ENCODE data around the gene GK. TPM values are rescaled to one million over a fixed set of nuclear protein-coding genes. Genes with fewer than 3 reads are reported as not detected.
"Not testable (repeated sequence)": the region's sequence is repeated elsewhere in the genome, so short reads cannot be mapped to it uniquely, and the experiment has no call there.

GK gene
- total RNA-seq, 1 experiment from 2014 or later, result 1.7 TPM

- in situ Hi-C loops (cut with HindIII; ENCODE audit: low pct_unique_long_range_greater_than_20kb, low sequenced_read_pairs) (no loop called here), intact Hi-C loops (cut with micrococcal nuclease; ENCODE audit: unreplicated experiment) (no loop called here)
- no peaks in the 10 kb centered on the region for H3K36me3 ChIP-seq (ENCODE audit: control insufficient read depth, insufficient read depth, low read length)
- TF ChIP-seq REST (IDR thresholded peaks at IDR 0.05; ENCODE audit: insufficient read depth in 1 of 2, low read depth in 2 of 2, low read length in 1 of 2) (no peak), CTCF (IDR thresholded peaks at IDR 0.05) (no peak), SIN3A (IDR thresholded peaks at IDR 0.05; ENCODE audit: borderline replicate concordance, insufficient read depth, low read depth, low read length) (no peak), POLR2AphosphoS5 (IDR thresholded peaks at IDR 0.05; ENCODE audit: low read depth, low read length) (no peak), TCF7L2 (IDR thresholded peaks at IDR 0.05; ENCODE audit: low read depth, low read length) (no peak)
- no peaks in the 10 kb centered on the region for H3K9me3 ChIP-seq (ENCODE audit: control insufficient read depth, insufficient read depth, low read depth, low read length)
- ChIA-PET POLR2A (no interaction called here), CTCF (no interaction called here)
- H3K4me3 ChIP-seq (ENCODE audit: low read depth in 2 of 2, low read length in 2 of 2), result no peak overlapping the region
- no peak overlapping the region for H3K27ac ChIP-seq (ENCODE audit: low read length)
- ATAC-seq (no peak), DNase-seq (ENCODE audit: low read depth, low spot score) (no peak)
- no peaks in the 10 kb centered on the region for H3K4me1 ChIP-seq (ENCODE audit: control insufficient read depth, insufficient read depth, low read length)
- H3K27me3 ChIP-seq (ENCODE audit: control insufficient read depth, insufficient read depth, low read length), result no peaks in the 10 kb centered on the region
- no TSS peak for BruUV-seq (replicated peaks)
Observed at GRCh38 chrX:30751497-30751896, 98.3 kb downstream of the GK start.

- ChIA-PET POLR2A (no interaction called here), CTCF (no interaction called here)
- BruUV-seq (replicated peaks), result no TSS peak
- ATAC-seq, result no peak
- in situ Hi-C loops (cut with HindIII; ENCODE audit: low pct_unique_long_range_greater_than_20kb, low sequenced_read_pairs), result no loop called here
- TF ChIP-seq SIN3A (IDR thresholded peaks at IDR 0.05; ENCODE audit: borderline replicate concordance, insufficient read depth, low read depth, low read length) (no peak), TCF7L2 (IDR thresholded peaks at IDR 0.05; ENCODE audit: low read depth, low read length) (no peak), POLR2AphosphoS5 (IDR thresholded peaks at IDR 0.05; ENCODE audit: low read depth, low read length) (no peak), REST (IDR thresholded peaks at IDR 0.05; ENCODE audit: insufficient read depth in 1 of 2, low read depth in 2 of 2, low read length in 1 of 2) (no peak), CTCF (IDR thresholded peaks at IDR 0.05) (no peak)
- no peaks in the 10 kb centered on the region for H3K9me3 ChIP-seq (ENCODE audit: control insufficient read depth, insufficient read depth, low read depth, low read length)
- no peaks in the 10 kb centered on the region for H3K36me3 ChIP-seq (ENCODE audit: control insufficient read depth, insufficient read depth, low read length)
- no peak overlapping the region for H3K27ac ChIP-seq (ENCODE audit: low read length)
- no peaks in the 10 kb centered on the region for H3K4me1 ChIP-seq (ENCODE audit: control insufficient read depth, insufficient read depth, low read length)
- DNase-seq (ENCODE audit: low read depth, low spot score), result no peak
- intact Hi-C loops (cut with micrococcal nuclease; ENCODE audit: unreplicated experiment), result no loop called here
- no peak overlapping the region for H3K4me3 ChIP-seq (ENCODE audit: low read depth in 2 of 2, low read length in 2 of 2)
- no peaks in the 10 kb centered on the region for H3K27me3 ChIP-seq (ENCODE audit: control insufficient read depth, insufficient read depth, low read length)
Observed at GRCh38 chrX:30762755-30763154, 109.5 kb downstream of the GK start.

- CTCF ChIA-PET; H3K27me3 ChIP-seq (ENCODE audit: control insufficient read depth, insufficient read depth, low read length); ATAC-seq; H3K9me3 ChIP-seq (ENCODE audit: control insufficient read depth, insufficient read depth, low read depth, low read length); intact Hi-C loops (cut with micrococcal nuclease; ENCODE audit: unreplicated experiment); DNase-seq (ENCODE audit: low read depth, low spot score); POLR2A ChIA-PET; H3K4me1 ChIP-seq (ENCODE audit: control insufficient read depth, insufficient read depth, low read length); H3K27ac ChIP-seq (ENCODE audit: low read length); BruUV-seq (replicated peaks); H3K36me3 ChIP-seq (ENCODE audit: control insufficient read depth, insufficient read depth, low read length); H3K4me3 ChIP-seq (ENCODE audit: low read depth in 2 of 2, low read length in 2 of 2); in situ Hi-C loops (cut with HindIII; ENCODE audit: low pct_unique_long_range_greater_than_20kb, low sequenced_read_pairs): not testable (repeated sequence)
Observed at GRCh38 chrX:30773764-30774163, 120.5 kb downstream of the GK start.
